Naive B cell (primary cell): ENCODE results near the gene TSPAN17. TPM values are rescaled to one million over a fixed set of nuclear protein-coding genes. Genes with fewer than 3 reads are reported as not detected.
"Not testable (repeated sequence)": the region's sequence is repeated elsewhere in the genome, so short reads cannot be mapped to it uniquely, and the experiment has no call there.

Experiments used
- ATAC-seq, 2 donors: fragments of 150-1000 bp; cut with Tn5 transposase; 2 replicates each; pipeline ENCODE4 v1.10.0; 2021; ENCODE audit warnings: low read depth in 2 of 2, mild to moderate bottlenecking in 2 of 2, moderate library complexity in 2 of 2
- DNase-seq: peaks from one replicate; pipeline ENCODE4 v3.0.0; 2022
- H3K27ac Mint-ChIP-seq, 6 donors: one replicate each; pipeline ENCODE4 v1.8.0; 2020 to 2022; ENCODE audit warnings: mild to moderate bottlenecking in 6 of 6, mixed read lengths in 6 of 6, moderate library complexity in 5 of 6, inconsistent platforms in 2 of 6
- H3K27me3 Mint-ChIP-seq, 3 donors: one replicate each; pipeline ENCODE4 v1.8.0; 2021 to 2022; ENCODE audit warnings: mixed read lengths in 3 of 3, mild to moderate bottlenecking in 1 of 3
- H3K36me3 Mint-ChIP-seq, 2 donors: one replicate each; pipeline ENCODE4 v1.8.0; 2020 to 2022; ENCODE audit warnings: mixed read lengths in 2 of 2, inconsistent platforms in 1 of 2, mild to moderate bottlenecking in 1 of 2
- H3K4me1 Mint-ChIP-seq, 3 donors: one replicate each; pipeline ENCODE4 v1.8.0; 2020 to 2022; ENCODE audit warnings: mixed read lengths in 3 of 3, inconsistent platforms in 1 of 3, mild to moderate bottlenecking in 1 of 3, moderate library complexity in 1 of 3
- H3K4me3 Mint-ChIP-seq, 8 donors: one replicate each; pipeline ENCODE4 v1.8.0; 2020 to 2022; ENCODE audit warnings: mild to moderate bottlenecking in 8 of 8, mixed read lengths in 8 of 8, moderate library complexity in 8 of 8, inconsistent platforms in 2 of 8
- H3K9me3 Mint-ChIP-seq, 7 donors: one replicate each; pipeline ENCODE4 v1.8.0; 2020 to 2022; ENCODE audit warnings: mixed read lengths in 7 of 7, mild to moderate bottlenecking in 5 of 7, inconsistent platforms in 2 of 7, moderate library complexity in 1 of 7
- polyA plus RNA-seq, 6 donors: library from polyadenylated mRNA; unstranded; fragments of 300-500 nt; fragmentation: Illumina TruSeq; gene quantifications; one replicate each; pipeline ENCODE4 v1.2.3, GENCODE V29; 2021; ENCODE audit warnings: low read depth in 6 of 6

The TSPAN17 gene, protein sequence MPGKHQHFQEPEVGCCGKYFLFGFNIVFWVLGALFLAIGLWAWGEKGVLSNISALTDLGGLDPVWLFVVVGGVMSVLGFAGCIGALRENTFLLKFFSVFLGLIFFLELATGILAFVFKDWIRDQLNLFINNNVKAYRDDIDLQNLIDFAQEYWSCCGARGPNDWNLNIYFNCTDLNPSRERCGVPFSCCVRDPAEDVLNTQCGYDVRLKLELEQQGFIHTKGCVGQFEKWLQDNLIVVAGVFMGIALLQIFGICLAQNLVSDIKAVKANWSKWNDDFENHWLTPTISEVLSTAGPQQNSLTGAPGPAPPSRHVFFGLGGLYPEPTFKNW
- 10 to 100 TPM; 11.9 to 22.8 (median 18.5) TPM for polyA plus RNA-seq

DNA sequence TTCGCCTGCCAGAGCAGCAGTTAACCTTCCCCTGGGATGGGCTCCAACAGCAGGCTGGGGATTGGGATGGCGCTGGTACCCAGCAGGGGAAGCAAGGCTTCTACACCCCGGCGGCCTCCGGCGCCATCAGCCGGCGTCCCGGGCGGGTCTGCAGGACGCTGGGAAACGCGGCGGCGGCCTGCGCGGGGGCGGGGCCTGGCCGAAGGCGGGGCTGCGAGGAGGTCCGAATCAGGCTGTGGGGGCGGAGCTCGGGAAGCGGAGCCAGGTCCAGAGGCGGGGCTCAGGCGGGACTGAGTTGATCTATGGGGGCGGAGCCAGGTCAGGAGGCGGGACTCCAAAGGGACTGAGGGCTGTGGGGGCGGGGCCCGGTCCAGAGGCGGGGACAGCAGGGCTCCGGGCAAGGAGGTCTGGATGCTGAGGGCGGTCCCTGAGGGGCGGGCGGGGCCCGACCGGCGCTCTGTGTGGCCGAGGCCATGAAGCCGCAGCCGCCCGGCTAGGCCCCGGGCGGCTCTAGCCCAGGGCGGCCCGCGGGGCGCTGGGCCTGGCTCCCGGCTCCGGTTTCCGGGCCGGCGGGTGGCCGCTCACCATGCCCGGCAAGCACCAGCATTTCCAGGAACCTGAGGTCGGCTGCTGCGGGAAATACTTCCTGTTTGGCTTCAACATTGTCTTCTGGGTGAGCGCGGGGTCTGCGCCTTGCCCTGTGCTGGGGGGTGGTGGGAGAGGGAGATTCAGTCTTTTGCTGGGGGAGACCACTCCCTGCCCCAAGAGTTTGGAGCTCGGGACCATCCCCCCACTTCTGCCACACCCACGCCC lies at the start of gene TSPAN17:
TSPAN17 (plus strand) TSS at position 455 of the 813 bp plus-strand sequence; CDS start at position 587, 132 bp downstream.
- no peaks in the 10 kb centered on the region for H3K9me3 Mint-ChIP-seq
- peak within 1 kb of the TSS; percentile 84 to 94 (median 90) for H3K4me3 Mint-ChIP-seq
- peak within 1 kb of the TSS; percentile 36 to 93 (median 74) for H3K27ac Mint-ChIP-seq
- DNase-seq: peak; percentile 99
- H3K36me3 Mint-ChIP-seq: no peaks in the 10 kb centered on the region
- ATAC-seq: peak; percentile 89 to 91
- peaks cover 37 to 58% (median 52%) of the 10 kb centered on the region in 3 donors for H3K4me1 Mint-ChIP-seq
- H3K27me3 Mint-ChIP-seq: peaks cover 0 to 6% (median 0%) of the 10 kb centered on the region in 3 donors

DNA sequence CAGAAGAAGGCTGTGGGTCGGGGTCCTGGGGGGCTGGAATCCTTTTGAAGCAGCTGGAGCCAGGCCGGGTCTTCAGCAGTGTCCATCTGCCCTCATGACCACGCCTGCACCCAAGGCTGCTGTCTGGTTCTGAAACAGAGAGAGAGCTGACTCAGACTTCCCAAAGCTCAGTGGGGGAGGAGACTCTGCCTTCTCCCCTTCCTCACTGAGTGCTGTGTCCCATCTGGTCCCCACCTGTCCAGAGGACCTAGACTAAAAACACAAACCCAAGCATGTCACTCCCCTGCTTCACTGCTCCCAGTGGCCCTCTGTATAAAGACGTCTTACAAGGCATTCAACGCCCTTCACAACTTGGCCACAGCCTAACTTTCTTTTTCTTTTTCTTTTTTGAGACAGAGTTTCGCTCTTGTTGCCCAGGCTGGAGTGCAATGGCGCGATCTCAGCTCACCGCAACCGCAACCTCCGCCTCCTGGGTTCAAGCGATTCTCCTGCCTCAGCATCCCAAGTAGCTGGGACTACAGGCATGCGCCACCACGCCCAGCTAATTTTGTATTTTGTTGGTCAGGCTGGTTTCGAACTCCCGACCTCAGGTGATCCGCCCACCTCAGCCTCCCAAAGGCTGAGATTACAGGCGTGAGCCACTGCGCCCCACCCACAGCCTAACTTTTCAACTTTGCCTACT lies 47.4 kb upstream of the TSPAN17 start:
- H3K4me3 Mint-ChIP-seq: peak overlapping the region in 1 of 8 donors; percentile 26
- H3K27me3 Mint-ChIP-seq: peaks cover 3 to 28% (median 24%) of the 10 kb centered on the region in 3 donors
- not testable (repeated sequence) for H3K9me3 Mint-ChIP-seq, ATAC-seq, H3K27ac Mint-ChIP-seq, DNase-seq, H3K4me1 Mint-ChIP-seq, H3K36me3 Mint-ChIP-seq

DNA sequence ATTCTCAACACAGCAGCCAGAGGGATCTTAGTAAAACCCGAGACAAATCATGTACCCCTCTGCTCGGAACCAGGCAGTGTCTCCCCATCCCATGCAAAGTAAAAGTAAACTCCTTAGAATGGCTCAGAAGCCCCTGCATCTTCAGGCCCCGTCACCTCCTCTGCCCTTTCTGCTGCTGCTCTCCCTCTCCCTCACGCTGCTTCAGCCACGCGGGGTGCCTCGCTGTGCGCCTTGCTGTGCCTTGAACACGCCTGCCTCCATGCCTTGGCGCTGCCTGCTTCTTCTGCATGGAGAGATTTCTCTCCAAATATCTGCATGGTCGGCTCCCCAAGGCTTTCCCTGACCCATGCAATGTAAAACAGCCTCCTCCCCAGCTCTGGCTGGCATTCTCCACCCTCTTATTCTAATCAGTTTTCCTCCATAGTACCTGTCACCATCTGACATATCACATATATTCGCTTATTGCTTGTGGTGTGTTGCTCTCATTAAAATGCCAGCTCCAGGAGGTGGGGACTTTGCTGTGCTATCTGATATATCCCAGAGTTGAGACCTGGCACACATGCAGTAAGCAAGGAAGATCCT lies 45.3 kb upstream of the TSPAN17 start:
- ATAC-seq (no peak), DNase-seq (no peak)
- H3K36me3 Mint-ChIP-seq: peaks cover 0 to 5% of the 10 kb centered on the region in 2 donors
- no peak overlapping the region for H3K27ac Mint-ChIP-seq
- peaks cover 3 to 13% (median 11%) of the 10 kb centered on the region in 3 donors for H3K27me3 Mint-ChIP-seq
- H3K9me3 Mint-ChIP-seq: no peaks in the 10 kb centered on the region
- no peaks in the 10 kb centered on the region for H3K4me1 Mint-ChIP-seq
- H3K4me3 Mint-ChIP-seq: no peak overlapping the region

DNA sequence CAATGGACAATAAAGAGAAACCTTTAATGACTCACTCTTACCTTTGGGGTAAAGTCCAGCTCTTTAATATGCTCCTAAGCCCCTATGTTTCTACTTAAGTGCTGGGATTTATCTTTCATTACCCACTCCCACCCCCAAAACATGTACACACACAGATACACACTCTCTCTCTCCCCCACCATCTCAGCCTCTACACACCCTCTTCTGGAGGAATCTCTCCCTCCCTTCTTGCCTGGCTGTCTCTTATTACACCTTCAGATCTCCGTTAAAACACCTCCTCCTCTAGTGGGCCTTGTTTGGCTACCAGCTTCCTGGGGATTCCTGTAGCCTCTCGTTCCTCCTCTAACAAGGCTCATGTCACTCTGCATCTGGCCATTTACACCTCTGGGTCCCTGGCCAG lies 44.2 kb upstream of the TSPAN17 start:
- H3K4me1 Mint-ChIP-seq: no peaks in the 10 kb centered on the region
- H3K27me3 Mint-ChIP-seq: peaks cover 3 to 11% (median 9%) of the 10 kb centered on the region in 3 donors
- H3K9me3 Mint-ChIP-seq: no peaks in the 10 kb centered on the region
- ATAC-seq (no peak), DNase-seq (no peak)
- H3K27ac Mint-ChIP-seq: peak overlapping the region in 1 of 6 donors; percentile 47
- H3K36me3 Mint-ChIP-seq: peaks cover 0 to 5% of the 10 kb centered on the region in 2 donors
- no peak overlapping the region for H3K4me3 Mint-ChIP-seq

DNA sequence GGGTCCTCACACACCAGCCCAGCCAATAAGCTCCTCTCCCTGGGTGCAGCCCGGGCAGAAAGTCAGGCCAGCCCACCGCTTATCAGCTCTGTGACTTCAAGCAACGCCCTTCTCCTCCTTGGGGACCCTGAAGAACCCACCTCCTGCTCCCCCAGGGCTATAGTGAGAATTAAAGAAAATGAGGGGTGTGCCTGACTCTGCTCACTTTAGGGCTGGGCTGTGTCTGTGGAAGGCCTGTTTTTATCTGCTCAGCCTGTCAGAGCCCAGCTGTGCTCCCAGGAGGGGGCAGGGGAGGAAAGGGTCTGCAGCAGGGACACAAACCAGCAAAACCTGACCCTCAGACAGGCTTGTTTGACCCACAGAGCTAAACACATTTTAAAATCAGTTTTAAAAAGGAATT lies 41.3 kb upstream of the TSPAN17 start:
- Mint-ChIP-seq H3K27me3 (peaks cover 0 to 3% (median 0%) of the 10 kb centered on the region in 3 donors), H3K27ac (no peak overlapping the region), H3K4me3 (peak overlapping the region in 1 of 8 donors; percentile 63), H3K36me3 (no peaks in the 10 kb centered on the region), H3K4me1 (peaks cover 10 to 13% (median 12%) of the 10 kb centered on the region in 3 donors), H3K9me3 (no peaks in the 10 kb centered on the region)
- ATAC-seq (no peak), DNase-seq (no peak)

DNA sequence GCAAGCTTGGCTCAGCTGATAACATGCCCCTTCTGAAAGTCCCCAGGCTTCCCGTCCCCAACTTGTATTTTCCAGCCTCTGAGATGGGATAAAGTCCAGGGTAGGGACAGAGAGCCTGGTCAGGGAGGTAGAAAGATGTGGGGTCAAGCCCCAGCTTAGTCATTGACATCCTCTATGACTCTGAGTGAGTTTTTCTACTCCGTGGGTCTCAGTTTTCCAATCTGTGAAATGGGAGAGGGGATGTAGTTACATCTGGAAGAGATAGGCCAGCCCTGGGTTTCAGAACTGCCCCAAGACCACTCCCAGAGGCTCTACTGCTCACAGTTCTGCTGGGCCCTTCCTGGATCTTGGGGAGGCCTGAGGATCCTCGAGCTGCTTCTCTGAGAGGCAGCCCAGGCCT lies 40.4 kb upstream of the TSPAN17 start:
- Mint-ChIP-seq H3K9me3 (no peaks in the 10 kb centered on the region), H3K27me3 (peaks cover 5 to 7% (median 6%) of the 10 kb centered on the region in 3 donors), H3K36me3 (no peaks in the 10 kb centered on the region), H3K27ac (no peak overlapping the region), H3K4me1 (peaks cover 10 to 16% (median 15%) of the 10 kb centered on the region in 3 donors), H3K4me3 (peak overlapping the region in 1 of 8 donors; percentile 63)
- DNase-seq: no peak
- ATAC-seq: no peak

DNA sequence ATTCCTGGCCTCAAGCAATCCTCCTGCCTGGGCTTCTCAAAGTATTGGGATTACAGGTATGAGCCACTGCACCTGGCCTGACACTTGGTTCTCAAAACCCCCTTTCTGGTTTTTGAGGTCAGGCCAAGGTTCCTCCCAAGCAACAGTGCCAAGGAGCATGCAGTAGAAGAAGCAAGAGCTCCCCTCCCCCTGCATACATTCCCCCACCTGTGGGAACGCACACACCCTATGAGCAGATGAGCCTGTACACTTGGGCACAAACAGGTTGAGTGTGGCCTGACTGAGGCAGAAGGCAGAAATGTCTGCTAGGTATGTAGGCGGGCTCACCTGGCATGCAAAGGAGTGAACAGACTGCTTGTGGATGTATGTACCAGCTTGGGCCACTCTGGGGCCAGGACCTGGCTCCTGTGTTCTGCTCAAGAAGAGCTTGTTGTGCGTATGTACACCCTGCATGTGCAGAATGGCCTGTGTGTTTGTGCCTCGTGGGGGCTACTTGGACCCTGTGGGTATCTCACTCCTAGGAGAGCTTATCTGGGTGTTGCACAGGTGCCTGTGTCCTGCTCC lies 39.1 kb upstream of the TSPAN17 start:
- Mint-ChIP-seq H3K4me3 (peak overlapping the region; percentile 87 to 98 (median 94)), H3K4me1 (peaks cover 10 to 18% (median 15%) of the 10 kb centered on the region in 3 donors), H3K36me3 (no peaks in the 10 kb centered on the region), H3K27me3 (peaks cover 14 to 19% (median 15%) of the 10 kb centered on the region in 3 donors), H3K9me3 (no peaks in the 10 kb centered on the region), H3K27ac (no peak overlapping the region)
- DNase-seq: no peak
- no peak for ATAC-seq

DNA sequence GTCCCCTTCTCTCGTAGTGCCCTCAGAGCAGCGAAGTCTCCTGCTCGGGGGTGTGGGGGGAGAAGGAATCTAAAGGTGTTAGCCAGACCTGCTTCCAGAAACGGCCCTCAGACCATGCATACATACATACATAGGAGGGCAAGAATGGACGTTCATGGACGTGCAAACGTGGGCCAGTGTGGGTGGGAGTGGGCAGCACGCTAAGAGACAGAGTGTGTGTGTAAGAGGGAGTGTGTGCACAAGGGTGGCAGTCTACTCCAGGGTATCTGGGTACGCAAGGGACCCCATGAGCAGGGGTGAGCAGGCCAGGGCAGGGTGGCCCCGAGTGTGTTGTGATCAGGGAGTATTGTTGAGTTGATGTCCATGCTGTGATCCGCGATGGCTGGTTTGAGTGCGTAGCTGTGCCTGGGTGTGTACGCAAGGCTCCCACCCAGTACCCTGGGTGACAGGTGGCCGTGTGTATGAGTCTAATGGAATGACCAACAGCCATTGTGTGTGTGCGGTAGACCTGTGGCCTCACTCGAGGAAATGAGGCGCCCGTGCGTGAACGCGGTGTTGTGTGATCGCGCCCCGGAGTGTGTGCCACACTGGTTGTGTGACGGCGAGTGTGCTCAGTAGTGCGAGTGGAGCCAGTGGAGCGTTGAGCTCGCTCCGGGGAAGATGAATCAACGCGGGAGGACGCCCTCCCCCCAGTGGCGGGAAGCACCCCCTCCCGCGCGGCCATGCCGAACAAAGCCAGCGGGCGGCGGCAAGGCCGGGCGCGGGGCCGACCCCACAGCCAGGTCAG lies 38.2 kb upstream of the TSPAN17 start:
- DNase-seq (no peak), ATAC-seq (peak; percentile 62 to 67)
- H3K4me3 Mint-ChIP-seq: peak overlapping the region; percentile 87 to 98 (median 94)

DNA sequence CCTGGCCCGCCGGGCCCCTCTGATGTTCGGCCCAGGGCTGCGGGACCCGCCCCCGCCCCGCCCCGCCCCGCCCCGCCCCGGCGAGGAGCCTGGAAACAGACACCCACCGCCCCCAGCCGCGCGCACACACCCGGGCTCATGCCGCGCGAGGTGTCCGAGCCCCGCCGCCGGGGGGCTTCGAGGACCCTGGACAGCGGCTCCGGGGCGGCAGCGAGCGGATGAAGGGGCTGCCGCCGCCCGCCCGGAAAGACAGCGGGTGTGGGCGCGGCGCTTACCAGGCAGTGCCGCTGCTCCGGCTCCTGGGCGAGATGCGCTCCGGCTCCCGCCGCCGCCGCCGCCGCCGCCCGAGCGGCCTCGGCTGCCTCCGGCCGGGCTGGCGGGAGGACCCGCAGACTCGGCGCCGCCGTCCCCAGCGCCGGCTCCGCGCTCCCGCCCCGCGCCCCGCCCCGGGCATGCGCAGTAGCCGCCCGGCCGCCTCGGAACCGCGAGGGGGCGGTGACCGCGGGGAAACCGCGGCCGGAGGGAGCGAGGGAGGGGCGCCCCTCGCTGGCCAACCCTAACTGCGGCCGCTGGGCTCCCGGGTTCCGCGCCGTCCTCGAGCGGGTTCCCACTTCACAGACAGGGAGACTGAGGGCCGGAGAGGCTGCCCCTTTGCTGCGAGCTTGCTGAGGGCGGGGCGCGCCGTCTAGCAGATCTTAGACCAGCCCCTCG lies 37.4 kb upstream of the TSPAN17 start, which contains the start of gene GPRIN1:
GPRIN1 (minus strand) TSS at position 433 of the 711 bp plus-strand sequence. CDS start 10,322 bp downstream, outside the sequence.
- Mint-ChIP-seq H3K4me1 (peaks cover 10 to 18% (median 15%) of the 10 kb centered on the region in 3 donors), H3K27me3 (peaks cover 19 to 36% (median 27%) of the 10 kb centered on the region in 3 donors), H3K36me3 (no peaks in the 10 kb centered on the region), H3K4me3 (peak within 1 kb of the TSS; percentile 87 to 98 (median 94)), H3K27ac (peak within 1 kb of the TSS in 5 of 6 donors; percentile 27 to 96 (median 78)), H3K9me3 (no peaks in the 10 kb centered on the region)
- ATAC-seq (peak; percentile 65 to 74), DNase-seq (peak; percentile 66)

More for the DNA sequence above, 38.2 kb upstream of the TSPAN17 start:
- H3K27me3 Mint-ChIP-seq: peaks cover 19 to 29% (median 21%) of the 10 kb centered on the region in 3 donors
- no peaks in the 10 kb centered on the region for H3K36me3 Mint-ChIP-seq
- H3K4me1 Mint-ChIP-seq: peaks cover 10 to 18% (median 15%) of the 10 kb centered on the region in 3 donors
- no peaks in the 10 kb centered on the region for H3K9me3 Mint-ChIP-seq
- peak overlapping the region in 4 of 6 donors; percentile 54 to 96 (median 84) for H3K27ac Mint-ChIP-seq

DNA sequence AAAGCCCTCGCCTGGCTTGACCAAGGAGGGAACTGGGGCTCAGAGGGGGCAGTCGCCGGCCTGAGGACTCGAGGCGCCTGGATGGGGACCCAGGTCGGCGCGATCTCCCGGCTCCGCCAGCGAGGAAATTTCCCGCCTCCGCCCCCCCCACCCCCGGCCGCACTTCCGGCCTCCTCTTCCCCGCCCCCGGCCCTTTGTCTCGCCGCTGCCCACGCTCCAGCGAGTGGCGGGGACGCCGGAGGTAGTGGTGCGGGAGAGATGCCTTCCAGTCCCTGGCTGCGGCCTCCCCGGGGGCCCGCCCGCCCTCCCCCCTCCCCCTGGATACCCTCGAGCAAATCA lies 36.9 kb upstream of the TSPAN17 start:
- no peak overlapping the region for H3K27ac Mint-ChIP-seq
- H3K4me3 Mint-ChIP-seq: peak overlapping the region; percentile 78 to 91 (median 82)
- ATAC-seq (no peak), DNase-seq (no peak)
- H3K9me3 Mint-ChIP-seq: no peaks in the 10 kb centered on the region
- no peaks in the 10 kb centered on the region for H3K36me3 Mint-ChIP-seq
- peaks cover 10 to 18% (median 15%) of the 10 kb centered on the region in 3 donors for H3K4me1 Mint-ChIP-seq
- H3K27me3 Mint-ChIP-seq: peaks cover 21 to 41% (median 32%) of the 10 kb centered on the region in 3 donors

DNA sequence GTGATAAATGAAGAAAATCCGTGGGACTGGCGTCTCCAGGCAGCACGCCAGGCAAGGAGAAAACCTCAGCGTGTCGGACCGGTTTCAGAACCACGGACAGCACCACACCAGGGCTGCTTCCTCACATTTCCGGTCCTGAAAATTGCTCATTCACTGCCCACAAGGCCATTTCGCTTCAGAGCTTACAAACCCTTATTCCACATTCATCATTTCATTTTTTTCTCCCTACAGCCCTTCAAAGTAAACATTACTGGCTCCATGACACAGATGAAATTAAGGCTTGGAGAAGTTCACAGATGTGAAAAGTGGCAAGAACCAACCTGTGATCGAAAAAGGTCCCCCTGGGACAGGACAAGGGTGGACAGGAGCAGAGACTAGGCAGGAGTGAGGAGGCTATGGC lies 35.8 kb upstream of the TSPAN17 start:
- no peaks in the 10 kb centered on the region for H3K36me3 Mint-ChIP-seq
- no peaks in the 10 kb centered on the region for H3K9me3 Mint-ChIP-seq
- ATAC-seq: no peak
- H3K4me1 Mint-ChIP-seq: peaks cover 10 to 18% (median 15%) of the 10 kb centered on the region in 3 donors
- H3K27ac Mint-ChIP-seq: peak overlapping the region in 1 of 6 donors; percentile 51
- peaks cover 32 to 52% (median 42%) of the 10 kb centered on the region in 3 donors for H3K27me3 Mint-ChIP-seq
- no peak for DNase-seq
- peak overlapping the region in 6 of 8 donors; percentile 6 to 80 (median 67) for H3K4me3 Mint-ChIP-seq
